Progenitor cell of endocrine pancreas (in vitro differentiated cells): ENCODE data around the gene ZNF324B. TPM values are rescaled to one million over a fixed set of nuclear protein-coding genes. Genes with fewer than 3 reads are reported as not detected.

Experiments used
- DNase-seq: peaks from one replicate; pipeline ENCODE4 v3.0.0; 2021; ENCODE audit warnings: low spot score; ENCODE audit not compliant: unreplicated experiment
- H3K27ac Mint-ChIP-seq: 2 replicates; pipeline ENCODE4 v1.8.0; 2021; ENCODE audit warnings: mild to moderate bottlenecking, moderate library complexity, mixed read lengths
- H3K27me3 Mint-ChIP-seq: 2 replicates; pipeline ENCODE4 v1.8.0; 2021; ENCODE audit warnings: mixed read lengths
- H3K36me3 Mint-ChIP-seq: 2 replicates; pipeline ENCODE4 v1.8.0; 2022; ENCODE audit warnings: mixed read lengths; ENCODE audit not compliant: insufficient read depth
- H3K4me1 Mint-ChIP-seq: 2 replicates; pipeline ENCODE4 v1.8.0; 2021; ENCODE audit warnings: low read depth, mixed read lengths
- H3K4me3 Mint-ChIP-seq: 2 replicates; pipeline ENCODE4 v1.8.0; 2021; ENCODE audit warnings: low read depth, mild to moderate bottlenecking, moderate library complexity, mixed read lengths
- H3K9me3 Mint-ChIP-seq: 2 replicates; pipeline ENCODE4 v1.8.0; 2021; ENCODE audit warnings: low read depth, mixed read lengths
- total RNA-seq: library from RNA; stranded (reverse); gene quantifications from 2 replicates; pipeline ENCODE4 v1.2.1, GENCODE V29; 2021
- TF ChIP-seq, protein P1 (sequence below): fragments of 200-600 bp; sonication (generic); IDR thresholded peaks from one replicate; pipeline ENCODE4 v1.5.0; 2021; ENCODE audit warnings: antibody characterized with exemption, mild to moderate bottlenecking; ENCODE audit not compliant: unreplicated experiment

The ZNF324B gene
- total RNA-seq, 1 donor from 2014 or later, result 11.2 TPM

DNA sequence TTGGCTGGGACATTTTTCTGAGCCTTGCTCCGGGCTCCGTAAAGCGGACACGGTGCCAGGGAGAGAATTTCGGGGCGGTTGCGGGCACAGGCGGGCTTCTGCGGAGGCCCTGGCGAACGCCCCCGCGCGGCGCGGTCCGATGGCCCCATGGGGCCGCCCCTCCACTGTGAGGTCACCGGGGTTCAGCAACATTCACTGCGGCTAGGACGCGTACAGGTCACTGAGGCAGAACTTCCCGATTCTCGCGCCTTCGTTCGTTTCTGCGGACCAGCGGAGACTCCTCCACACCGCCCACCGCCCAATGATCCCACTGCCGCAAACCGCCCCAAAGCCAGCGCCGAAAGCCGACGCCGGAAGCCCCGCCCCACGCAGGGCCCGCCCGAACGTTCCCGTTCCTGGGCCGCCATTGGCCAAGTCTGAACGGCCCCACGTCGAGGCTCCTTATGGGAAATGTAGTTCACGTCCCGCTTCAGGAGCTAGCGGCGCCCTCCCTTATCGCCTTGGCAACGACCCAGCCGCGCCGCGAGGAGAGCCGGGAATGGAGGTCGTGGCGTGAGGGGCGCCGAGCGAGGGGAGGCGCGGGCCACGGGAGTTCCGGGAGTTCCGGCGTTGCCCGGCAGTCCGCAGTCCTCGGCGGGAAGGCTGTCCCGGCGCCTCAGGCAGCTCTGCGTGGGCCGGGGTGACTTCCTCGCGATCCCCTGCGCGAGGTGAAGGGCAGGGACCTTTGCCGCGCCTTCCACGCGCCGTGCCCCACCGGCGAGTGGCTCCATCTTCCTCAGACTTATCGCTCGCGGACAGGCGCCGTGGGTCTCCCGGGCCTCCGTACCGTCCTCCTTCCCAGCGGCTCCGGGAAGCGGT lies 43.0 kb upstream of the ZNF324B start, which contains the start of gene ZNF584:
TSS of gene ZNF584 (plus strand) at position 498 of the 858 bp plus-strand sequence. CDS start 499 bp downstream, outside the sequence.
- Mint-ChIP-seq H3K27me3 (no peaks in the 10 kb centered on the region), H3K4me1 (peaks cover 23% of the 10 kb centered on the region), H3K36me3 (peaks cover 4% of the 10 kb centered on the region), H3K27ac (peak within 1 kb of the TSS; percentile 97), H3K9me3 (no peaks in the 10 kb centered on the region), H3K4me3 (peak within 1 kb of the TSS; percentile 82)
- peak; percentile 91 for DNase-seq
- TF ChIP-seq, protein P1, sequence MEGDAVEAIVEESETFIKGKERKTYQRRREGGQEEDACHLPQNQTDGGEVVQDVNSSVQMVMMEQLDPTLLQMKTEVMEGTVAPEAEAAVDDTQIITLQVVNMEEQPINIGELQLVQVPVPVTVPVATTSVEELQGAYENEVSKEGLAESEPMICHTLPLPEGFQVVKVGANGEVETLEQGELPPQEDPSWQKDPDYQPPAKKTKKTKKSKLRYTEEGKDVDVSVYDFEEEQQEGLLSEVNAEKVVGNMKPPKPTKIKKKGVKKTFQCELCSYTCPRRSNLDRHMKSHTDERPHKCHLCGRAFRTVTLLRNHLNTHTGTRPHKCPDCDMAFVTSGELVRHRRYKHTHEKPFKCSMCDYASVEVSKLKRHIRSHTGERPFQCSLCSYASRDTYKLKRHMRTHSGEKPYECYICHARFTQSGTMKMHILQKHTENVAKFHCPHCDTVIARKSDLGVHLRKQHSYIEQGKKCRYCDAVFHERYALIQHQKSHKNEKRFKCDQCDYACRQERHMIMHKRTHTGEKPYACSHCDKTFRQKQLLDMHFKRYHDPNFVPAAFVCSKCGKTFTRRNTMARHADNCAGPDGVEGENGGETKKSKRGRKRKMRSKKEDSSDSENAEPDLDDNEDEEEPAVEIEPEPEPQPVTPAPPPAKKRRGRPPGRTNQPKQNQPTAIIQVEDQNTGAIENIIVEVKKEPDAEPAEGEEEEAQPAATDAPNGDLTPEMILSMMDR, result no peak

DNA sequence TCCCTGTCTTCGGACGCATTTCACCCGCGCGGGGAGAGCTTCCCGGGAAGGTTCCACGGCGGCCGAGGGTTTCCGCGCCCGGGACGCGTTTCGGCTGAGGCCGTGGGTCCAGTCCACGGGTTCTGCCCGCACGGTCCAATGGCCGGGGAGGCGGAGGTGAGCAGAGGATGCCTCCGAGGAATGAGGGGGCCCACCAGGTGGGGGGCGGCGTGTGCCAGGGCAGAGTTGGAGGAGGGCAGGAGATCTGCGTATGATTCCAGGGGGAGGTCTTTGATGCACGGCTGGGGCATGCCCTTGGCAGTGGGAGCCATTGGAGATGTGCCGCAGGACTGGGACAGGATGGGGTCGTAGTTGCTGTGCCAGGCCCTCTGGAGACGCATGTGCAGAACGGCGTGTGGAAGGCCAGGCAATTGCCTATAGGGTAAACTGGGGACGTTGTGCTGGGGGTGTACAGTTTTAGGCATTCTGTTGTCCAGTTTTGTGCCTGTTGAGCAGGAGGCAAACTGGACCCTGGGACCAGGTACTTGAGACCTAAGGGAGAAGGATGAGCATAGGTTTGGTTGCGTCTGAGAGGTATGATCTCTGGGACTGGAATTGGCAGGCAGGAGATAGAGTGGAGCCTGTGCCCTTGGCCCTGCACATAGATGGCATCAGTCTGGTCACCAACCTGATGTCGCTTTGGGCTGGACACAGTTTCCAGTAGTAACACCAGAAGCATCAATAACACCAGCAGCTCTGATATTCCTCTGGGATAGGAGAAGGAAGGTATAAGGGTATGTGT lies 42.2 kb upstream of the ZNF324B start:
- H3K27me3 Mint-ChIP-seq, result no peaks in the 10 kb centered on the region
- TF ChIP-seq, protein P1, result no peak
- DNase-seq, result no peak
- peaks cover 19% of the 10 kb centered on the region for H3K4me1 Mint-ChIP-seq
- H3K27ac Mint-ChIP-seq, result peak overlapping the region; percentile 11
- H3K9me3 Mint-ChIP-seq, result no peaks in the 10 kb centered on the region
- peak overlapping the region; percentile 82 for H3K4me3 Mint-ChIP-seq
- H3K36me3 Mint-ChIP-seq, result peaks cover 6% of the 10 kb centered on the region

DNA sequence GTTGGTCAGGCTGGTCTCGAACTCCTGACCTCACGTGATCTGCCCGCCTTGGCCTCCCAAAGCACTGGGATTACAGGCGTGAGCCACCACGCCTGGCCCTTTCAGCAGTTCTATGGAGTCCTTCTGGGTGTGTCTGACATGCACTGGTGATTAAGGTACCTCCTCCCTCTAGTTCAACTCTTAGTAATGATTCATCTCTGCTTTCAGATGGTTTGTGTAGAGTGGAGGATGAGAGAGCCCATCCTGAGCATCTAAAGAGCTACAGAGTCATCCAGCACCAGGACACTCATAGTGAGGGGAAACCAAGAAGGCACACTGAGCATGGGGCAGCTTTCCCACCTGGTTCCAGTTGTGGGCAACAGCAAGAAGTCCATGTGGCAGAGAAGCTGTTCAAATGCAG lies 34.8 kb upstream of the ZNF324B start:
- peaks cover 46% of the 10 kb centered on the region for H3K36me3 Mint-ChIP-seq

DNA sequence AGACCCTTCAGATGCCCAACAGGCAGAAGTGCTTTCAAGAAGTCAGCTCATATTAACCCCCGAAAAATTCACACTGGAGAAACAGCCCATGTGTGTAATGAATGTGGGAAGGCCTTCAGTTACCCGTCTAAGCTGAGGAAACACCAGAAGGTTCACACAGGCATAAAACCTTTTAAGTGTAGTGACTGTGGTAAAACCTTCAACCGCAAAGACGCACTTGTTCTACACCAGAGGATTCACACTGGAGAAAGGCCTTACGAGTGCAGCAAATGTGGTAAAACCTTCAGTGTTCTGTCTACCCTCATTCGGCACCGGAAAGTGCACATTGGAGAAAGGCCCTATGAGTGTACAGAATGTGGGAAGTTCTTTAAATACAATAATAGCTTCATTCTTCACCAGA lies 34.4 kb upstream of the ZNF324B start:
- no peaks in the 10 kb centered on the region for H3K4me1 Mint-ChIP-seq
- no peak overlapping the region for H3K4me3 Mint-ChIP-seq
- H3K27ac Mint-ChIP-seq, result no peak overlapping the region

More for the DNA sequence above, 34.8 kb upstream of the ZNF324B start:
- Mint-ChIP-seq H3K9me3 (peaks cover 8% of the 10 kb centered on the region), H3K27ac (no peak overlapping the region), H3K27me3 (no peaks in the 10 kb centered on the region), H3K4me3 (no peak overlapping the region), H3K4me1 (no peaks in the 10 kb centered on the region)
- DNase-seq, result no peak
- TF ChIP-seq, protein P1, result no peak

DNA sequence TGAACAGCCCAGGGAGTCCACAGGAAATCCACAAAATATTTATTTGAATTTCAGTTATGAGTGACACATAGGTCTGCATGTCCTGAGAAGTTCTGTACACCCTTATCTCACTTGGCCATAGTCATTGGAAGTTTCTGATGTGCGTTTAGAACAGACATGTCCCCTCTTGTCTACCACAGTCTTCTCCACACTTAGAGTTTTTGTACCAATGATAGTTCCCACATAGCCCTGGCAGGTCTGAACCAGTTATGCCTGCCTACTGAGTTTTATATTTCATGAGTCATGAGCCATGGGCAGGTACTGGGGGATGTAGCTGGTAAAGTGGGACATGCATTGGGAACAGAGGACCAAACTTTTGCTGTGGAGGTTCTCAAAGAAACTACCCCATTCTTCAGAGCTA lies 22.8 kb upstream of the ZNF324B start:
- Mint-ChIP-seq H3K36me3 (peaks cover 53% of the 10 kb centered on the region), H3K4me1 (no peaks in the 10 kb centered on the region), H3K27me3 (no peaks in the 10 kb centered on the region)

More for the DNA sequence above, 34.4 kb upstream of the ZNF324B start:
- Mint-ChIP-seq H3K9me3 (peaks cover 8% of the 10 kb centered on the region), H3K27me3 (no peaks in the 10 kb centered on the region), H3K36me3 (peaks cover 48% of the 10 kb centered on the region)
- no peak for DNase-seq
- TF ChIP-seq, protein P1, result no peak

More for the DNA sequence above, 22.8 kb upstream of the ZNF324B start:
- TF ChIP-seq, protein P1, result no peak
- Mint-ChIP-seq H3K9me3 (peaks cover 21% of the 10 kb centered on the region), H3K4me3 (no peak overlapping the region), H3K27ac (no peak overlapping the region)
- no peak for DNase-seq
